NCI-H1694 (cell line): ENCODE results near the gene DACH1.

Source experiments
- DNase-seq: peaks from one replicate; lab custom pipeline; 2025; lab: John Stamatoyannopoulos, UW

DACH1 gene

DNA sequence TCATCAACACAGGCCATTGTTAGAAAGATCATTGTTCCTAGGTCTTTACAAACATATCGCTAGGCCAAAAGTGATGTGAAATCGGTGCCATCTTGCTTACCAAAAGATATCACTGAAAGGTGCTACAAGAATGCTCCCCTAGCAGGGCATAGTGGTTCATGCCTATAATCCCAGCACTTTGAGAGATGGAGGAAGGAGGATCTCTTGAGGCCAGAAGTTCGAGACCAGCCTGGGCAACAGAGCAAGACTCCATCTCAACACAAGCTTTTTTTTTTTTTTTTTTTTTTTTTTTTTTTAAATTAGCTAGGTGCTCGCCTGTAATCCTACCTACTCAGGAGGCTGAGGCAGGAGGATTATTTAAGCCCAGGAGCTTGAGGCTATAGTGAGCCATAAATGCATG lies 92.1 kb downstream of the DACH1 start:
- DNase-seq: no peak

- DNase-seq: no peak
Observed at GRCh38 chr13:71773531-71773930, 93.5 kb downstream of the DACH1 start.

DNA sequence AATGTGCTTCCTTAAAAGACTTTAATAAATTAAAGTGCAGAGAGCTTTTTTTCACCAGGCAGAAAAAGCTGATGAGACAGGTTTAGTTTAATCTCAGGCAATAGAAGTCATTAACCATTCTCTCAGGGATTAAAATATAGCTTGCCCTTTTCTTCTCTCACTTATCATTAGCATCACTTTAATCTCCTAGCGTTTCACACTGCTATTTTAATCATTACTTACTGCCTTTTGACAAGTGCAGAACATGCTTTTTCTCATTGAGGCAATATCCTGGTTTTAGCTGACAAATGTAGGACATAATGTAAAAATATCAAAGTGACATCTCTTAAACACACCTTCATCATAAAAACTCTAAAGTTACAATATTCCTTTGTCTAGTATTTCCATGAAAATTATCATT lies 94.6 kb downstream of the DACH1 start:
- no peak for DNase-seq

DNA sequence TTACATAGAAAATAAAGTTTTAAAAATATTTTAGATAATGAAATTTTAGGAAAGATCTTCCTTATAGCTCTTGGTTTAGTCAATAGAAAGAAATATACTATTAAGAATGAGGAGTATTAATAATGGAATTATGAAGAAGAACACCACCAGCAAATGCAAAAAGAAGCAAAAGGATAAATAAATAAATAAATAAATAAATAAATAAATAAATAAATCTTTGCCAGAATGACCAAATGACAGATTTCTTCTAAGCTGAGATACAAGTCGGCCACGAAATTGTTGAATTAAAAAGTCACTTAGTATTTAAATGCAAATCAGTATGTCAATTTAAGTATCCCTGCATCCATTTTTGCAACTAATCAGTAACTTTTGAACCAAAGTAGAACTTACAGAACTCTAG lies 95.9 kb downstream of the DACH1 start:
- no peak for DNase-seq

DNA sequence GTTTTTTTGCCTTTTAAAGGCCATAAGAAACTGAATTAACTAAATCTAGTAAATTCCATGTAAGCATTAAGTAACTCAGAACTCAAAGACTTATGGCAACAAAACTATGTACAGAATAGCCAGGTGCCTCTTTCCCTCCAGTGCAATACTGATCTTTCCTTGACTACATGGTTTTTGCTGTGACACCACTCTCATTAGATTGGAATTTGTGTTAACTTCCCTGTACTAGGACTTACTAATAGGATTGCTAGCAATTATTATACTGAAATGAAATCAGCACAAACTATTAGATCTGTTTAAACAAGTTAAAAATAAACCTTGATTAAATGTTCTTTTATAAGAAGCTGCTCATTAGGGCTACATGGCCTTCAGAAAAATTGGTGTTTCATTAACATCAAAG lies 96.3 kb downstream of the DACH1 start:
- no peak for DNase-seq

GRCh38 chr13:71768881-71769280 lies 98.1 kb downstream of the DACH1 start:
- DNase-seq: no peak

DNA sequence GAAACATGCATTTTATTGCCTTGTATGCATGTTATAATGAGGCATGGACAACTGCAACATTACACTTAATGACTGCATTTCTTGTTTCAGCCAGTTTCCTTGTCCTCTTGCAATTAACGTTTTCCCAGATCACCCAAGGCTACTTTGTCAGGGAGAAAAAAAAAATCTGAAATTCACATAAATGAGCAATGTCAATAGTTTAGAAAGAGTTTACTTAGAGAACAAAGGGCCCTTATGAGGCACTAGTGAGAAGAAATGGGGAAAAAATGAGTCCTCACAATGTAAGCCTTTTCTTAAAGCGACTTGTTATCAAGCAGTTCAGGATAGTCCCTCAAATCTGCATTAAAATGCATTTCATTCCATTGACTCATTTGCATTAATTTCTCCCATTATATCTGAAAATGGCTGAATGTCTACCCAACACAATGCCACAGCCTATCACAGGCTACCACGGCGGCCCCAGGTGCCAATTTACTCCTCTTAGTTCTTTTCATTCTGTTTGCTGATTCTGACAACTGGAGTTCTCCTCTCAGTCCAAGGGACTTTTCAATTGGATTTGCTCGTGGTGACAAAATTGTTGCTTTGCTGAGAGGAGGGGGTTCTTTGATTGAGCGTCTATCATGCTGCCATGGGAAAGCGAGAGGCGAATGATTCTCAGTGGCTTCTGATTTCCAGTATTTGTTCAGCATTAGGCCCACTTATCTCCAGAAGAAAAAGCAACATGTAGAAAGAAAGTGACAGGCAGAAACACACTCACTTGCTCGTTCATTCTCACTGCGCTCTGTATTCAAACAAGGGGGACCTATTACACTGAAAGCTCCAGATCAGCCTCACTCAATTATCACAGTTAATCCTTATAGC lies 107.1 kb downstream of the DACH1 start:
- DNase-seq: no peak

DNA sequence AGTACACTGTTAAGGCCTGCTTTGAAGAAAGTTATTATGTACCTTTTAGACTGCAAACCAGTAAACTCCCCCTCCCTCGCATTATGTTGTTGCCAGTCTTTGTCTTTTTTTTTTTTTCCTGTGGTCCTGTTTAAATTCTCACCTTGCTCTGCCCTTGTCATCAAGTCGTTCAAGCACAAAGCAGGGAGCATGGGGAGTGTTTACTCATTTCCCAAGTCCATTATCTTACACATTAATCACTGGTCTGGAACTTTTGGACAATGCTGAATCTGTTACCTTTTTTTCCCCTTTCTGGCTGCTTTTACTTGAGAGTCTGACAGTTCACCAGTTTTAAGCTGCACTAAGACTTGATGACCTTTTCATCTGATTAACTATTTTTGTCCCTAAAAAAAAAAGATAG lies 108.2 kb downstream of the DACH1 start:
- DNase-seq: no peak

- DNase-seq: no peak
Observed at GRCh38 chr13:71754407-71754974, 112.5 kb downstream of the DACH1 start.

- no peak for DNase-seq
Observed at GRCh38 chr13:71752775-71753513, 114.1 kb downstream of the DACH1 start.

GRCh38 chr13:71751073-71751472 lies 115.9 kb downstream of the DACH1 start:
- DNase-seq: peak; percentile 67

DNA sequence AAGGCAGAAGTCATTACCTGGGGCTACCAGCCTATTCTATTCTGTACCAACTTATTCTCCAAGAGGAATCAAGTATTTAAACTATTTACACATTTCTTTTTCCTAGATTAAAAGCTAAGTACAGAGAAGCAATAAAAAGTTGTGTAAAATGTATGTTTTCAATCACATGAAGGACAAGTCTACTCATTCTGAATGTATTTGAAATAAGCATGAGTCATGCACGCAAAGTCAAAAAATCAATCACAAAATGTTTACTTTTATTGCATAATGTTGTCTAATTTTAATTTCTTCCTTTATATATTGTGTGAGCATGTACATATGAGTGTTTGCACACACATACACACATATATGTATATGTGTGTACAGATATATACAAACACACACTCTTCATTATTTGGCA lies 136.7 kb downstream of the DACH1 start:
- DNase-seq: no peak

GRCh38 chr13:71729441-71729840 lies 137.6 kb downstream of the DACH1 start:
- DNase-seq: no peak

- no peak for DNase-seq
Observed at GRCh38 chr13:71727662-71728061, 139.3 kb downstream of the DACH1 start.

DNA sequence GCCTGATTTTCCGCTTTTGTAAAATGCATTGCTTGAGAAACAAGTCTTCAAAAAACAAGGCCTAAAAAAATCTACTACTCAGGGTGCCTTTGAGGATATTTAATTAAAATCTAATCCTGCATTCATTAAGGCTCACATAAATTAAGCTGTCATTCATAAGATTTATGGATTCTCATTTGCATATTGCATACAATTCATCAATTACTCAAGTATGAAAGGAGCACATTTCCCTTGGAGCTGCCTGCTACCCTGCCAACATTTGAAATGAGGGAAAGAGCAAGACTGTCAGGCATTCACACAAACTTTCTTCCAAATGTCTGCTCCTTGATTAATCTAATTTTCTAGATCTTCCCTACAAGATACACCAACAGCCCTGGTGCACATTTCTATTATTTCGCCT lies 140.0 kb downstream of the DACH1 start:
- no peak for DNase-seq

GRCh38 chr13:71722206-71722605 lies 144.8 kb downstream of the DACH1 start:
- DNase-seq: no peak

DNA sequence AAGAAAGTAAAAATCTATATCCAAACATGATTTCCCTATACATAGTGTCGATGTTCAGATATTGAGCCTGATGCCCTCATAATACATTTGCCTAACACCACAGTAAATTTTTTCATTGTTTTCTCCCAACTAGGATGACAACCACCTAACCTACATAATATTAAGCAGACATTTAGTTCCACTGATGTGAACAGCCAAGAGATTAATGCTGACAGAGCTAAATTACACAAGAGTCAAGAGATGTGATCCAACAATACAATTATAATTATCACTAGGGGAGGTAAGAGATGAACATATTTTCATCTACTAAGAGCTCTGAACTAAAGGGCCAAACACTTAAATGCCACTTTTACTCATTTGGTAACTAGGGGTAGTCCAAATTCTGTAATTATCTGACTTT lies 145.9 kb downstream of the DACH1 start:
- no peak for DNase-seq

- DNase-seq: no peak
Observed at GRCh38 chr13:71718931-71719330, 148.1 kb downstream of the DACH1 start.

GRCh38 chr13:71714802-71715375 lies 152.1 kb downstream of the DACH1 start:
- no peak for DNase-seq

GRCh38 chr13:71712988-71713653 lies 153.9 kb downstream of the DACH1 start:
- DNase-seq: no peak

DNA sequence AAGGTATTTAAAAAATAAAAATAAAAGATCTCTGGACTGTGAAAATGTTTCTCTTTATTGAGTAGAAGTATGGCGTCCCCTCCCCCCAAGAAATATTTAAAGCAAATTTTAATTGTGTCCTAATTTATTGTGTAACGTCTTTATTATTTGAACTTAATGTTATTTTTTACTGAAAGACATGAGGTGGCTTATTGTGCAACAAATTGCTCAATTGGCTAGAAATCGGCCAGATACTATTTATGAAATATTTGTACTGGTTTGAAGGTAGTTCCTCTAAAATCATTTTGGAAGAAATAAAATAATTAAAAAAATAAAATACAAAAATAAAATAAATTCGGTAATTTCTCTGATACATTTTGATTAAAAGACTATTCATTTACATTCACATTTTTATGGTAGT lies 162.3 kb downstream of the DACH1 start:
- DNase-seq: no peak

- DNase-seq: no peak
Observed at GRCh38 chr13:71703138-71703537, 163.9 kb downstream of the DACH1 start.
